HL-60 (cell line): Measurements from ENCODE around the gene CCM2.

Experiments used
- DNase-seq, 2 experiments: peaks; one replicate each; pipeline ENCODE4 v3.0.0-alpha.2; 2010 to 2020; ENCODE audit warnings: low read depth in 1 of 2, low spot score in 1 of 2
- H3K27ac ChIP-seq: fragments of 250-450 bp; sonication (Bioruptor Pico); replicated peaks from 2 replicates; pipeline ENCODE4 v1.5.1; 2020; ENCODE audit warnings: mild to moderate bottlenecking, moderate library complexity
- H3K27me3 ChIP-seq: fragments of 250-450 bp; sonication (Bioruptor Pico); 2 replicates; pipeline ENCODE4 v1.5.1; 2021; ENCODE audit warnings: mild to moderate bottlenecking, moderate library complexity; ENCODE audit not compliant: insufficient read depth, poor library complexity, severe bottlenecking
- H3K4me3 ChIP-seq: replicated peaks from 2 replicates; pipeline ENCODE4 v1.5.1; 2011; ENCODE audit warnings: mild to moderate bottlenecking, control low read depth, low read length; ENCODE audit not compliant: insufficient read depth
- GABPA ChIP-seq: IDR thresholded peaks from 2 replicates; pipeline ENCODE4 v1.6.1; 2012; ENCODE audit warnings: low read depth
- POLR2AphosphoS5 ChIP-seq: IDR thresholded peaks from 2 replicates; pipeline ENCODE4 v1.6.1; 2012; ENCODE audit warnings: low read depth
- SPI1 ChIP-seq: IDR thresholded peaks from 2 replicates; pipeline ENCODE4 v1.6.1; 2012; ENCODE audit warnings: low read depth, mild to moderate bottlenecking, borderline replicate concordance
- TF ChIP-seq, protein P1 (sequence below): IDR thresholded peaks from one replicate; pipeline ENCODE4 v1.5.1; 2011; ENCODE audit warnings: low read length, control low read depth, inconsistent platforms; ENCODE audit not compliant: insufficient read depth
- TF ChIP-seq, protein P2 (sequence below): IDR thresholded peaks from 2 replicates; pipeline ENCODE4 v1.6.1; 2012; ENCODE audit warnings: low read depth; ENCODE audit not compliant: insufficient replicate concordance

Gene CCM2

DNA sequence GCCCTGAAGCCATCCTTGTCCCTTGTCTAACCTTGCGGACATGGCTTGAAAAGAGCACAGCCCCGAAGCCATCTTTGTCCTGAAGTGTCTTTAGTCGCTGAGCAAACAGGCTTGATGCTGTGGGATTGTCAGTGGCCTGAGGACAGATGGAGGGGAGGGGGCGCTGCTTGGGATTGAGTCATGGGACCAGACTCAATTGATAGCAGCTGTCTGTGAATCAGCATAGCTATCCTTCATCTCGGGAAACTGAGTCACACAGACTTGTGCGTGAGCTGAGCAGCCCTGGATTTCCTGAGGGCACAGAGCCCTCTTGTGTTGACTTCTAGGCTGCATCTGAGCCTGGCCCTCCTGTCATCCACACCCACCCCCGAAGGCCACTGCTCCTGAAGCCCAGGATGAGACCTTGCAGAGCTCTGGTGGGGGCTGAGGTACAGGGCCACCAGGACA, 35.6 kb upstream of the CCM2 start:
- TF ChIP-seq POLR2AphosphoS5, result no peak
- no peak for TF ChIP-seq GABPA
- TF ChIP-seq, protein P1, sequence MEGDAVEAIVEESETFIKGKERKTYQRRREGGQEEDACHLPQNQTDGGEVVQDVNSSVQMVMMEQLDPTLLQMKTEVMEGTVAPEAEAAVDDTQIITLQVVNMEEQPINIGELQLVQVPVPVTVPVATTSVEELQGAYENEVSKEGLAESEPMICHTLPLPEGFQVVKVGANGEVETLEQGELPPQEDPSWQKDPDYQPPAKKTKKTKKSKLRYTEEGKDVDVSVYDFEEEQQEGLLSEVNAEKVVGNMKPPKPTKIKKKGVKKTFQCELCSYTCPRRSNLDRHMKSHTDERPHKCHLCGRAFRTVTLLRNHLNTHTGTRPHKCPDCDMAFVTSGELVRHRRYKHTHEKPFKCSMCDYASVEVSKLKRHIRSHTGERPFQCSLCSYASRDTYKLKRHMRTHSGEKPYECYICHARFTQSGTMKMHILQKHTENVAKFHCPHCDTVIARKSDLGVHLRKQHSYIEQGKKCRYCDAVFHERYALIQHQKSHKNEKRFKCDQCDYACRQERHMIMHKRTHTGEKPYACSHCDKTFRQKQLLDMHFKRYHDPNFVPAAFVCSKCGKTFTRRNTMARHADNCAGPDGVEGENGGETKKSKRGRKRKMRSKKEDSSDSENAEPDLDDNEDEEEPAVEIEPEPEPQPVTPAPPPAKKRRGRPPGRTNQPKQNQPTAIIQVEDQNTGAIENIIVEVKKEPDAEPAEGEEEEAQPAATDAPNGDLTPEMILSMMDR, result no peak
- TF ChIP-seq, protein P2, sequence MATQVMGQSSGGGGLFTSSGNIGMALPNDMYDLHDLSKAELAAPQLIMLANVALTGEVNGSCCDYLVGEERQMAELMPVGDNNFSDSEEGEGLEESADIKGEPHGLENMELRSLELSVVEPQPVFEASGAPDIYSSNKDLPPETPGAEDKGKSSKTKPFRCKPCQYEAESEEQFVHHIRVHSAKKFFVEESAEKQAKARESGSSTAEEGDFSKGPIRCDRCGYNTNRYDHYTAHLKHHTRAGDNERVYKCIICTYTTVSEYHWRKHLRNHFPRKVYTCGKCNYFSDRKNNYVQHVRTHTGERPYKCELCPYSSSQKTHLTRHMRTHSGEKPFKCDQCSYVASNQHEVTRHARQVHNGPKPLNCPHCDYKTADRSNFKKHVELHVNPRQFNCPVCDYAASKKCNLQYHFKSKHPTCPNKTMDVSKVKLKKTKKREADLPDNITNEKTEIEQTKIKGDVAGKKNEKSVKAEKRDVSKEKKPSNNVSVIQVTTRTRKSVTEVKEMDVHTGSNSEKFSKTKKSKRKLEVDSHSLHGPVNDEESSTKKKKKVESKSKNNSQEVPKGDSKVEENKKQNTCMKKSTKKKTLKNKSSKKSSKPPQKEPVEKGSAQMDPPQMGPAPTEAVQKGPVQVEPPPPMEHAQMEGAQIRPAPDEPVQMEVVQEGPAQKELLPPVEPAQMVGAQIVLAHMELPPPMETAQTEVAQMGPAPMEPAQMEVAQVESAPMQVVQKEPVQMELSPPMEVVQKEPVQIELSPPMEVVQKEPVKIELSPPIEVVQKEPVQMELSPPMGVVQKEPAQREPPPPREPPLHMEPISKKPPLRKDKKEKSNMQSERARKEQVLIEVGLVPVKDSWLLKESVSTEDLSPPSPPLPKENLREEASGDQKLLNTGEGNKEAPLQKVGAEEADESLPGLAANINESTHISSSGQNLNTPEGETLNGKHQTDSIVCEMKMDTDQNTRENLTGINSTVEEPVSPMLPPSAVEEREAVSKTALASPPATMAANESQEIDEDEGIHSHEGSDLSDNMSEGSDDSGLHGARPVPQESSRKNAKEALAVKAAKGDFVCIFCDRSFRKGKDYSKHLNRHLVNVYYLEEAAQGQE, result no peak
- no peak for TF ChIP-seq SPI1
- H3K4me3 ChIP-seq, result no peak overlapping the region
- no peak overlapping the region for H3K27ac ChIP-seq
- DNase-seq, result peak in 1 of 2 experiments; percentile 12
- no peaks in the 10 kb centered on the region for H3K27me3 ChIP-seq

DNA sequence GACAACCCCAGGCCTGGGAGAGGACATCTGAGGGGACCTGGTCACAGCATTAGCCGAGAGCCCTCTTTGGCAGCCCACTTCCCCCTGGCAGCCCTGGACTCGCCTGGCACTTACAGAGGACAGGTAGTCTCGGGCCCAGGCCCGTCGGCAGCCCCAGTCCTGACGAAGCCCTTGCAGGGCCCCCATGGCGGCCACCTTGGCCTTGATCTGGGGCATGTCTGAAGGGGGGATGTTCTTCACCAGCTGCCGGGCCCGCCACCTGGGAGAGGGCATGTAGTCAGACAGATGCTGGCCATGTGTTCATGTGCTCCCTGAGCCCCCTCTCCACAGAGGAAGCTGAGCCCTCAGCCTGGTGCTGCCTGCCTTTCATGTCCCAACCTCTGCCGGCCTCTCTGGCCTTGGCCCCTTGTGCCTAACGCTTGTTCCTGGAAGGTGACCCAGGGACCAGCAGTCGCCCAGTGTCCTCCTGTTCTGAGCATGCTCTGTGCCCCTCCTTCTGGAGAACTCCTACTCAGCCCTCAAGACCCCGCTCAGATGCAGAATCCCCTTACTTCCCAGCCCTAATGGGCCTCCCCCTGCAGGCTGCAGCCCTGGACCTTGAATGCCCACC, 35.1 kb upstream of the CCM2 start:
- Histone ChIP-seq H3K27ac (no peak overlapping the region), H3K27me3 (no peaks in the 10 kb centered on the region), H3K4me3 (no peak overlapping the region)
- DNase-seq, result no peak
- TF ChIP-seq, protein P1, result no peak
- peak; percentile 66 for TF ChIP-seq POLR2AphosphoS5

DNA sequence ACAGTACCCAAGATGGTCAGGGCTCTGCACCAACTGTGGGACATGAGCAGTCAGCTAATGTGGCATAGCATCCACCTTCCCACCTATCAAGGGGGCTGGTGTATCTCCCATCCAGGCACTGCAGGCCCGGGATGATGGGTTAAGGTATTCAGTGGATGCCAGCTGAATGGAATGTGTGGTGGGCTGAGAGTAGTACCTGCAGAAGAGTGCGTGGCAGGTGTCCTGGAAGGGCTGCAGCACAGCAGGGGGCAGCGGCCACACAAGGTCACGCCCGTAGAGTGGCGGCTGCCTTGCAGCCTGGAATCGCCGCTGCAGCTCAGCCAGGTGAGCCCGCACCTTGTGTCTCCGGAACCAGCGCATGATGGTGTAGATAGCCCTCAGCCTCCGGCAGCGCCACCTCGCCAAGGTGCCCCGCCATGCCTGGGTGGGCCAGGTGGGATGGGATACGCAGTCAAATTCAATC, 34.5 kb upstream of the CCM2 start:
- H3K4me3 ChIP-seq, result no peak overlapping the region
- DNase-seq, result no peak
- H3K27ac ChIP-seq, result no peak overlapping the region
- TF ChIP-seq GABPA (no peak), POLR2AphosphoS5 (0 out of 2 replicates have a peak, but pooled peaks have one; percentile 17), SPI1 (no peak)
- TF ChIP-seq, protein P2, result no peak
- TF ChIP-seq, protein P1, result no peak
- H3K27me3 ChIP-seq, result no peaks in the 10 kb centered on the region
